Spleen (tissue), 7 donors: Measurements from ENCODE around the gene CA12.

Source experiments
- POLR2A ChIP-seq, 3 donors: fragments of 450-650 bp; IDR thresholded peaks; one replicate each; pipeline ENCODE4 v1.5.1; 2017; ENCODE audit warnings: antibody characterized with exemption in 3 of 3, mild to moderate bottlenecking in 1 of 3
- POLR2AphosphoS5 ChIP-seq, 3 donors: sonication (generic); formaldehyde crosslinking; IDR thresholded peaks; one replicate each; pipeline ENCODE4 v1.5.1; 2017; ENCODE audit warnings: antibody characterized with exemption in 3 of 3
- TF ChIP-seq, protein P1 (sequence below), 11 experiments: fragments of 200-600 bp in 7 of 11; fragments of 450-650 bp in 4 of 11; sonication (generic) in 4 of 11; IDR thresholded peaks in 8 of 11; conservative IDR thresholded peaks in 3 of 11; 1 replicate in 7 of 11; 2 replicates in 4 of 11; pipeline versions ENCODE4 v1.4.0 to v1.8.0; 2016 to 2021; ENCODE audit warnings: antibody characterized with exemption in 11 of 11, inconsistent platforms in 4 of 11, mild to moderate bottlenecking in 1 of 11
- donor health status: DM: no; HTN: no; CAD: no; lungs with moderate emphysema.
- donor health status: DM: no; HTN: no; CAD: no.
- donor health status: DM: no; HTN: no; CAD: no.

DNA sequence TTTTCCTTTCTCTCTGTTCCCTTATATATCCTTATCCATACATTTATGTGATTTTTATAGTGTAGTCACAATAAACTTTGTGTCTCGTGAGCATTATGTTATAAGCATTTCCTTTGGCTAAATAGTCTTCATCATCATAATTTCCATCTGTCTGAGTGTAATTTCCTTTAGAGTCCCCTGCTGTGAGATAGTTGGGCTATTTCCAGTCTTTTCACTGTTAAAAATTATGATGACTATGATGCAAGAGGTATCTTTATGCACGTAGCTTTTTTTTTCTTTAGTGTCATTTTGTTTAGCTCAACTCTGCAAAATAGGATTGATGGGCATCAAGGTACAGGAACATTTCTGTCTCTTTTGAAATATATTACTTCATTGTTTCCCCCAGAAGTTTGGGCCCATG, 26.9 kb upstream of the CA12 start:
- TF ChIP-seq POLR2AphosphoS5 (IDR thresholded peaks at IDR 0.05) (no peak), POLR2A (IDR thresholded peaks at IDR 0.05) (no peak)
- TF ChIP-seq, protein P1, sequence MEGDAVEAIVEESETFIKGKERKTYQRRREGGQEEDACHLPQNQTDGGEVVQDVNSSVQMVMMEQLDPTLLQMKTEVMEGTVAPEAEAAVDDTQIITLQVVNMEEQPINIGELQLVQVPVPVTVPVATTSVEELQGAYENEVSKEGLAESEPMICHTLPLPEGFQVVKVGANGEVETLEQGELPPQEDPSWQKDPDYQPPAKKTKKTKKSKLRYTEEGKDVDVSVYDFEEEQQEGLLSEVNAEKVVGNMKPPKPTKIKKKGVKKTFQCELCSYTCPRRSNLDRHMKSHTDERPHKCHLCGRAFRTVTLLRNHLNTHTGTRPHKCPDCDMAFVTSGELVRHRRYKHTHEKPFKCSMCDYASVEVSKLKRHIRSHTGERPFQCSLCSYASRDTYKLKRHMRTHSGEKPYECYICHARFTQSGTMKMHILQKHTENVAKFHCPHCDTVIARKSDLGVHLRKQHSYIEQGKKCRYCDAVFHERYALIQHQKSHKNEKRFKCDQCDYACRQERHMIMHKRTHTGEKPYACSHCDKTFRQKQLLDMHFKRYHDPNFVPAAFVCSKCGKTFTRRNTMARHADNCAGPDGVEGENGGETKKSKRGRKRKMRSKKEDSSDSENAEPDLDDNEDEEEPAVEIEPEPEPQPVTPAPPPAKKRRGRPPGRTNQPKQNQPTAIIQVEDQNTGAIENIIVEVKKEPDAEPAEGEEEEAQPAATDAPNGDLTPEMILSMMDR (IDR thresholded peaks at IDR 0.05 in 8 of 11, conservative IDR thresholded peaks at IDR 0.05 in 3 of 11): no peak
